Tibial nerve (tissue), 3 donors: ENCODE data around the gene TPD52L1.

Source experiments
- CTCF ChIP-seq, 5 experiments: fragments of 200-600 bp in 3 of 5; fragments of 450-650 bp in 2 of 5; sonication (generic) in 3 of 5; IDR thresholded peaks; one replicate each; pipeline ENCODE4 v1.5.1; 2016 to 2019; ENCODE audit warnings: antibody characterized with exemption in 5 of 5, mild to moderate bottlenecking in 3 of 5, moderate library complexity in 2 of 5
- POLR2A ChIP-seq, 2 donors: fragments of 450-650 bp; IDR thresholded peaks; one replicate each; pipeline ENCODE4 v1.6.1; 2017; ENCODE audit warnings: antibody characterized with exemption in 2 of 2, mild to moderate bottlenecking in 2 of 2, moderate library complexity in 2 of 2

- TF ChIP-seq CTCF (IDR thresholded peaks at IDR 0.05) (no peak), POLR2A (IDR thresholded peaks at IDR 0.05) (no peak)
Observed at GRCh38 chr6:125248136-125248535, 94.6 kb downstream of the TPD52L1 start.
